Progenitor cell of endocrine pancreas (in vitro differentiated cells): ENCODE results near the gene IRF2BP1. TPM values are rescaled to one million over a fixed set of nuclear protein-coding genes. Genes with fewer than 3 reads are reported as not detected.
"Not testable (repeated sequence)": the region's sequence is repeated elsewhere in the genome, so short reads cannot be mapped to it uniquely, and the experiment has no call there.

ENCODE experiments used
- DNase-seq: peaks from one replicate; pipeline ENCODE4 v3.0.0; 2021; ENCODE audit warnings: low spot score; ENCODE audit not compliant: unreplicated experiment
- H3K27ac Mint-ChIP-seq: 2 replicates; pipeline ENCODE4 v1.8.0; 2021; ENCODE audit warnings: mild to moderate bottlenecking, moderate library complexity, mixed read lengths
- H3K27me3 Mint-ChIP-seq: 2 replicates; pipeline ENCODE4 v1.8.0; 2021; ENCODE audit warnings: mixed read lengths
- H3K36me3 Mint-ChIP-seq: 2 replicates; pipeline ENCODE4 v1.8.0; 2022; ENCODE audit warnings: mixed read lengths; ENCODE audit not compliant: insufficient read depth
- H3K4me1 Mint-ChIP-seq: 2 replicates; pipeline ENCODE4 v1.8.0; 2021; ENCODE audit warnings: low read depth, mixed read lengths
- H3K4me3 Mint-ChIP-seq: 2 replicates; pipeline ENCODE4 v1.8.0; 2021; ENCODE audit warnings: low read depth, mild to moderate bottlenecking, moderate library complexity, mixed read lengths
- H3K9me3 Mint-ChIP-seq: 2 replicates; pipeline ENCODE4 v1.8.0; 2021; ENCODE audit warnings: low read depth, mixed read lengths
- total RNA-seq: library from RNA; stranded (reverse); gene quantifications from 2 replicates; pipeline ENCODE4 v1.2.1, GENCODE V29; 2021
- TF ChIP-seq, protein P1 (sequence below): fragments of 200-600 bp; sonication (generic); IDR thresholded peaks from one replicate; pipeline ENCODE4 v1.5.0; 2021; ENCODE audit warnings: antibody characterized with exemption, mild to moderate bottlenecking; ENCODE audit not compliant: unreplicated experiment

Gene IRF2BP1
- total RNA-seq, 1 donor from 2014 or later: 35.0 TPM

- Mint-ChIP-seq H3K9me3 (no peaks in the 10 kb centered on the region), H3K27ac (no peak overlapping the region), H3K4me3 (no peak overlapping the region), H3K36me3 (peaks cover 26% of the 10 kb centered on the region), H3K27me3 (peaks cover 6% of the 10 kb centered on the region), H3K4me1 (peaks cover 2% of the 10 kb centered on the region)
- TF ChIP-seq, protein P1, sequence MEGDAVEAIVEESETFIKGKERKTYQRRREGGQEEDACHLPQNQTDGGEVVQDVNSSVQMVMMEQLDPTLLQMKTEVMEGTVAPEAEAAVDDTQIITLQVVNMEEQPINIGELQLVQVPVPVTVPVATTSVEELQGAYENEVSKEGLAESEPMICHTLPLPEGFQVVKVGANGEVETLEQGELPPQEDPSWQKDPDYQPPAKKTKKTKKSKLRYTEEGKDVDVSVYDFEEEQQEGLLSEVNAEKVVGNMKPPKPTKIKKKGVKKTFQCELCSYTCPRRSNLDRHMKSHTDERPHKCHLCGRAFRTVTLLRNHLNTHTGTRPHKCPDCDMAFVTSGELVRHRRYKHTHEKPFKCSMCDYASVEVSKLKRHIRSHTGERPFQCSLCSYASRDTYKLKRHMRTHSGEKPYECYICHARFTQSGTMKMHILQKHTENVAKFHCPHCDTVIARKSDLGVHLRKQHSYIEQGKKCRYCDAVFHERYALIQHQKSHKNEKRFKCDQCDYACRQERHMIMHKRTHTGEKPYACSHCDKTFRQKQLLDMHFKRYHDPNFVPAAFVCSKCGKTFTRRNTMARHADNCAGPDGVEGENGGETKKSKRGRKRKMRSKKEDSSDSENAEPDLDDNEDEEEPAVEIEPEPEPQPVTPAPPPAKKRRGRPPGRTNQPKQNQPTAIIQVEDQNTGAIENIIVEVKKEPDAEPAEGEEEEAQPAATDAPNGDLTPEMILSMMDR: no peak
- no peak for DNase-seq
Measured at GRCh38 chr19:45897261-45897812, 11.4 kb upstream of the IRF2BP1 start.

DNA sequence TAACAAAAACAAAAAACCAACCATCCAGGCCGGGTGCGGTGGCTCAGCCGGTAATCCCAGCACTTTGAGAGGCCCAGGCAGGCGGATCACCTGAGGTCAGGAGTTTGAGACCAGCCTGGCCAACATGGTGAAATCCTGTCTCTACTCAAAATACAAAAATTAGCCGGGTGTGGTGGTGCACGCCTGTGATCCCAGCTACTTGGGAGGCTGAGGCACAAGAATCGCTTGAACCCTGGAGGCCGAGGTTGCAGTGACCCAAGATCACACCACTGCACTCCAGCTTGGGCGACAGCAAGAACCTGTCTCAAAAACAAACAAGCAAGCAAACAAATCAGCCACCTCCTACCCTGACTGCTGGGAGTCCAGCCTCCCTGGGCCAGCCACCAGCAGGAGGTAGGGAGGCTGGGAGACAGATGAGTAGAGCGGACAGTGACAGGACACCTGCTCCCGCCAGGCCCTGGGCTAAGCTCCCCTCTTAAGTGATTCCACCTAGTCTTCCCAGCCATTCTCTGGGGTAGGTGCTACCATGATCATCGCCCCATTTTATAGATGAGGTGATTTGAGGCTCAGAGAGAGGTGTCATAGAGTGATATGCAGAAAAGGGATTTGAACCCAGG lies 10.2 kb upstream of the IRF2BP1 start:
- H3K4me3 Mint-ChIP-seq, H3K27ac Mint-ChIP-seq, H3K27me3 Mint-ChIP-seq, H3K9me3 Mint-ChIP-seq, DNase-seq, H3K4me1 Mint-ChIP-seq: not testable (repeated sequence)
- peaks cover 26% of the 10 kb centered on the region for H3K36me3 Mint-ChIP-seq

GRCh38 chr19:45895519-45895972 lies 9.6 kb upstream of the IRF2BP1 start:
- DNase-seq: no peak
- Mint-ChIP-seq H3K27ac (no peak overlapping the region), H3K4me1 (no peaks in the 10 kb centered on the region), H3K9me3 (no peaks in the 10 kb centered on the region), H3K27me3 (peaks cover under 1% of the 10 kb centered on the region), H3K36me3 (peaks cover 21% of the 10 kb centered on the region), H3K4me3 (no peak overlapping the region)
- TF ChIP-seq, protein P1: no peak

- no peak overlapping the region for H3K4me3 Mint-ChIP-seq
- no peak overlapping the region for H3K27ac Mint-ChIP-seq
- TF ChIP-seq, protein P1: no peak
- no peaks in the 10 kb centered on the region for H3K27me3 Mint-ChIP-seq
- no peak for DNase-seq
- H3K9me3 Mint-ChIP-seq: no peaks in the 10 kb centered on the region
- H3K4me1 Mint-ChIP-seq: peaks cover 4% of the 10 kb centered on the region
- peaks cover 12% of the 10 kb centered on the region for H3K36me3 Mint-ChIP-seq
Measured at GRCh38 chr19:45890877-45891276, 4.9 kb upstream of the IRF2BP1 start.

DNA sequence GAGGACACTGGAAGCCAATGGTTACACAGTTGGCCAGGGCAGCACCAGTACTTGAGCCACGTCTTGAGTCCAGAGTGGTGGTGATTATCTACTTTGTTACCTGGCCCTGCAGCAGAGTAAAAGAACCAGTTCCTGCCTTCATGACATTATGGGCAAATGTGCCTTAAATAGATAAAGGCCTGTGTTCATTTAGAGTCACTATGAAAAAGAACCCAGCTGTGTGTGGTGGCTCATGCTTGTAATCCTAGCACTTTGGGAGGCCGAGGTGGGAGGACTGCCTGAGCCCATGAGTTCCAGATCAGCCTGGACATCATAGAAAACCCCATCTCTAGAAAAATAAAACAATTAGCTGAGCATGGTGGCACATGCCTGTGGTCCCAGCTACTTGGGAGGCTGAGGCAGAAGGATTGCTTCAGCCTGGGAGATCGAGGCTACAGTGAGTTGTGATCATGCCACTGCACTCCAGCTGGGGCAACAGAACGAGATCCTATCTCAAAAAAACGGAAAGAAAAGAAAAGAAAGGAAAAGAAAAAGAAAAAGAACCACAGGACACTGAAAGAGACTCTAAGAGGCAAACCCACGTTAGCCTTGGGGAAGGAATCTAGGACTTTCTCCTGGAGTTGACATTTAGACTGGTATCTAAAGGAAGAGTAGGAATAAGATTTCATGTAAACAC lies 3.4 kb upstream of the IRF2BP1 start:
- Mint-ChIP-seq H3K9me3 (no peaks in the 10 kb centered on the region), H3K27me3 (no peaks in the 10 kb centered on the region), H3K36me3 (peaks cover 3% of the 10 kb centered on the region), H3K4me1 (peaks cover 4% of the 10 kb centered on the region), H3K27ac (no peak overlapping the region), H3K4me3 (no peak overlapping the region)
- TF ChIP-seq, protein P1: no peak
- DNase-seq: no peak
